HepG2 (cell line): Measurements from ENCODE around the gene HAS3. TPM values are rescaled to one million over a fixed set of nuclear protein-coding genes. Genes with fewer than 3 reads are reported as not detected.

Experiments
- BORCS8-MEF2B ChIP-seq: sonication (generic); formaldehyde crosslinking; IDR thresholded peaks from 2 replicates; pipeline ENCODE4 v1.8.0; 2022; ENCODE audit warnings: mild to moderate bottlenecking, missing genetic modification reagents
- CHD2 ChIP-seq: IDR thresholded peaks from 2 replicates; pipeline ENCODE4 v1.6.1; 2011; ENCODE audit warnings: low read depth, low read length, improper control_type of control experiment
- ETV5 ChIP-seq: IDR thresholded peaks from 2 replicates; pipeline ENCODE4 v1.6.1; 2018; ENCODE audit warnings: missing biosample characterization, missing genetic modification reagents, inconsistent platforms, borderline replicate concordance
- HOXA5 ChIP-seq: sonication (generic); formaldehyde crosslinking; IDR thresholded peaks from 2 replicates; pipeline ENCODE4 v1.4.0; 2020; ENCODE audit warnings: missing genetic modification reagents
- KDM4B ChIP-seq: sonication (generic); formaldehyde crosslinking; IDR thresholded peaks from 2 replicates; pipeline ENCODE4 v1.4.0; 2020; ENCODE audit warnings: missing genetic modification reagents
- KLF12 ChIP-seq: sonication (generic); formaldehyde crosslinking; IDR thresholded peaks from 2 replicates; pipeline ENCODE4 v1.4.0; 2020; ENCODE audit warnings: missing genetic modification reagents, borderline replicate concordance
- LCORL ChIP-seq, 2 experiments: fragments of 450-650 bp in 1 of 2; sonication (generic) in 1 of 2; formaldehyde crosslinking in 1 of 2; IDR thresholded peaks; 2 replicates each; pipeline versions ENCODE4 v1.5.0 to v1.6.1; 2017 to 2020; ENCODE audit warnings: antibody characterized with exemption in 1 of 2, missing genetic modification reagents in 1 of 2
- NR2F6 ChIP-seq, 2 experiments: IDR thresholded peaks; 2 replicates each; pipeline ENCODE4 v1.6.1; 2016; ENCODE audit warnings: antibody characterized with exemption in 1 of 2, mild to moderate bottlenecking in 1 of 2
- PPARG ChIP-seq: conservative IDR thresholded peaks from 2 replicates; pipeline ENCODE4 v1.6.1; 2016; ENCODE audit warnings: missing biosample characterization, missing genetic modification reagents
- SALL2 ChIP-seq: sonication (generic); formaldehyde crosslinking; IDR thresholded peaks from 2 replicates; pipeline ENCODE4 v1.8.1; 2023; ENCODE audit warnings: mild to moderate bottlenecking, missing genetic modification reagents, inconsistent platforms
- ZFY ChIP-seq: sonication (generic); formaldehyde crosslinking; IDR thresholded peaks from 2 replicates; pipeline ENCODE4 v1.4.0; 2020; ENCODE audit warnings: missing genetic modification reagents
- ZNF230 ChIP-seq: sonication (generic); formaldehyde crosslinking; IDR thresholded peaks from 2 replicates; pipeline ENCODE4 v1.4.0; 2020; ENCODE audit warnings: mild to moderate bottlenecking, missing genetic modification reagents
- ZNF282 ChIP-seq: fragments of 450-650 bp; IDR thresholded peaks from 2 replicates; pipeline ENCODE4 v1.6.1; 2018; ENCODE audit not compliant: partially characterized antibody
- ZNF501 ChIP-seq: sonication (generic); formaldehyde crosslinking; IDR thresholded peaks from 2 replicates; pipeline ENCODE4 v1.5.1; 2020; ENCODE audit warnings: mild to moderate bottlenecking, moderate library complexity, missing genetic modification reagents
- polyA plus RNA-seq, 8 experiments: library from polyadenylated mRNA; depleted of rRNA in 3 of 8; stranded (reverse) in 7 of 8; unstranded in 1 of 8; fragments of >200 nt; fragmentation: Illumina TruSeq in 4 of 8; extraction: Trizol in 4 of 8; gene quantifications; 2 replicates each; pipeline versions ENCODE4 v1.2.1 to v1.2.3, GENCODE V29; 2011 to 2016; ENCODE audit warnings: low read depth in 4 of 8, missing spikeins in 1 of 8, mixed read lengths in 1 of 8; ENCODE audit not compliant: insufficient read depth in 1 of 8
- total RNA-seq, 5 experiments: library from RNA; depleted of rRNA; stranded (reverse); fragments of >200 nt; fragmentation: Illumina TruSeq; extraction: Trizol; gene quantifications; 2 replicates each; pipeline ENCODE4 v1.2.3, GENCODE V29; 2016; ENCODE audit warnings: low read depth in 1 of 5
- TF ChIP-seq, protein P1 (sequence below): sonication (generic); formaldehyde crosslinking; IDR thresholded peaks from 2 replicates; pipeline ENCODE4 v1.4.0; 2020; ENCODE audit warnings: missing genetic modification reagents, borderline replicate concordance
- TF ChIP-seq, protein P2 (sequence below): sonication (generic); formaldehyde crosslinking; IDR thresholded peaks from 2 replicates; pipeline ENCODE4 v1.4.0; 2020; ENCODE audit warnings: mild to moderate bottlenecking, low read depth, missing genetic modification reagents
- TF ChIP-seq, protein P3 (sequence below): sonication (generic); formaldehyde crosslinking; IDR thresholded peaks from 2 replicates; pipeline ENCODE4 v1.4.0; 2020; ENCODE audit warnings: missing genetic modification reagents
- TF ChIP-seq, protein P4 (sequence below), 2 experiments: sonication (generic) in 1 of 2; formaldehyde crosslinking in 1 of 2; IDR thresholded peaks; 2 replicates each; pipeline versions ENCODE4 v1.4.0 to v1.6.1; 2018 to 2020; ENCODE audit warnings: missing genetic modification reagents in 2 of 2, borderline replicate concordance in 1 of 2, low read depth in 1 of 2, mild to moderate bottlenecking in 1 of 2, missing biosample characterization in 1 of 2
- TF ChIP-seq, protein P5 (sequence below): sonication (generic); formaldehyde crosslinking; IDR thresholded peaks from 2 replicates; pipeline ENCODE4 v1.4.0; 2020; ENCODE audit warnings: missing genetic modification reagents

Gene HAS3
- total and polyA plus RNA-seq, 2 of the 13 experiments (the other 11 are each of a cell fraction or from before 2014, with no cell fraction given), result 0.04 to 0.30 TPM

DNA sequence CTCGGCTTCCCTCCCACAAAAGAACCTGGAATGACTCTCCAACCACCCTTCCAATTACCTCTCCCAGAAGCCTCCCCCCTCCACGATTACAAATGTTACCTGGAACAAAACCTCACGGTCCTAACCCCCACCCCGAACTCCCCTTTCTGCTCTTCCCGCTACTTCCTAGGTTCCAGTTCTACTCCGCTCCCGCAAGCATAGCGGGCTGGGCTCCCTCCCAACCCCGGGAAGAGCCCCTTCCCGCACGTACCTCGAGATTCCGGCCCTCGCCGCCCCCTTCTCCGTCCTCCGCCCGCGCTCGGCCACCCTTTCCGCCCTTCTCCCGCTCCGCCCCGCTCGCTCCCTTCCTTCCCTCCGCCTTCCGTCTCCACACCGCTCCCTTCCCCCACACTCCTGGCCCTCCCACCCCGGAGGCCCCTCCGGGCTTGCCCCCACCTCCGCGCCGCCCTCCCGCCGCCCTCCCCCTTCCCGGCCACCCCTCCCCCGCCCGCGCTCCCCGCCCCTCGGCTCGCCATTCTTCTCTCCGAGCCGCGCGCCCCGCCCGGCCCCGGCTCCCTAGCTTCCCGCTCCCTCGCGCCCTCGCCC lies 26.5 kb downstream of the HAS3 start (continued):
- TF ChIP-seq SALL2 (no peak), ETV5 (CRISPR knock-in tag) (peak; percentile 61), KDM4B (CRISPR knock-in tag) (peak; percentile 12; the same call in 1 of the 2 replicates), BORCS8-MEF2B (CRISPR knock-in tag) (no peak), ZNF282 (peak; percentile 100), HOXA5 (no peak), ZNF230 (0 out of 2 replicates have a peak, but pooled peaks have one; percentile 2), PPARG (CRISPR knock-in tag) (no peak), KLF12 (CRISPR knock-in tag) (no peak), LCORL (IDR thresholded peaks at IDR 0.05) (no peak), LCORL (CRISPR knock-in tag; IDR thresholded peaks at IDR 0.05) (no peak), ZNF501 (CRISPR knock-in tag) (peak; percentile 10), CHD2 (peak; percentile 65; the same call in 1 of the 2 replicates), ZFY (CRISPR knock-in tag) (no peak), NR2F6 (IDR thresholded peaks at IDR 0.05) (no peak), NR2F6 (CRISPR knock-in tag; IDR thresholded peaks at IDR 0.05) (peak; percentile 47; the same call in 1 of the 2 replicates)
- TF ChIP-seq, protein P1, sequence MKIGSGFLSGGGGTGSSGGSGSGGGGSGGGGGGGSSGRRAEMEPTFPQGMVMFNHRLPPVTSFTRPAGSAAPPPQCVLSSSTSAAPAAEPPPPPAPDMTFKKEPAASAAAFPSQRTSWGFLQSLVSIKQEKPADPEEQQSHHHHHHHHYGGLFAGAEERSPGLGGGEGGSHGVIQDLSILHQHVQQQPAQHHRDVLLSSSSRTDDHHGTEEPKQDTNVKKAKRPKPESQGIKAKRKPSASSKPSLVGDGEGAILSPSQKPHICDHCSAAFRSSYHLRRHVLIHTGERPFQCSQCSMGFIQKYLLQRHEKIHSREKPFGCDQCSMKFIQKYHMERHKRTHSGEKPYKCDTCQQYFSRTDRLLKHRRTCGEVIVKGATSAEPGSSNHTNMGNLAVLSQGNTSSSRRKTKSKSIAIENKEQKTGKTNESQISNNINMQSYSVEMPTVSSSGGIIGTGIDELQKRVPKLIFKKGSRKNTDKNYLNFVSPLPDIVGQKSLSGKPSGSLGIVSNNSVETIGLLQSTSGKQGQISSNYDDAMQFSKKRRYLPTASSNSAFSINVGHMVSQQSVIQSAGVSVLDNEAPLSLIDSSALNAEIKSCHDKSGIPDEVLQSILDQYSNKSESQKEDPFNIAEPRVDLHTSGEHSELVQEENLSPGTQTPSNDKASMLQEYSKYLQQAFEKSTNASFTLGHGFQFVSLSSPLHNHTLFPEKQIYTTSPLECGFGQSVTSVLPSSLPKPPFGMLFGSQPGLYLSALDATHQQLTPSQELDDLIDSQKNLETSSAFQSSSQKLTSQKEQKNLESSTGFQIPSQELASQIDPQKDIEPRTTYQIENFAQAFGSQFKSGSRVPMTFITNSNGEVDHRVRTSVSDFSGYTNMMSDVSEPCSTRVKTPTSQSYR (CRISPR knock-in tag), result peak; percentile 97
- TF ChIP-seq, protein P2, sequence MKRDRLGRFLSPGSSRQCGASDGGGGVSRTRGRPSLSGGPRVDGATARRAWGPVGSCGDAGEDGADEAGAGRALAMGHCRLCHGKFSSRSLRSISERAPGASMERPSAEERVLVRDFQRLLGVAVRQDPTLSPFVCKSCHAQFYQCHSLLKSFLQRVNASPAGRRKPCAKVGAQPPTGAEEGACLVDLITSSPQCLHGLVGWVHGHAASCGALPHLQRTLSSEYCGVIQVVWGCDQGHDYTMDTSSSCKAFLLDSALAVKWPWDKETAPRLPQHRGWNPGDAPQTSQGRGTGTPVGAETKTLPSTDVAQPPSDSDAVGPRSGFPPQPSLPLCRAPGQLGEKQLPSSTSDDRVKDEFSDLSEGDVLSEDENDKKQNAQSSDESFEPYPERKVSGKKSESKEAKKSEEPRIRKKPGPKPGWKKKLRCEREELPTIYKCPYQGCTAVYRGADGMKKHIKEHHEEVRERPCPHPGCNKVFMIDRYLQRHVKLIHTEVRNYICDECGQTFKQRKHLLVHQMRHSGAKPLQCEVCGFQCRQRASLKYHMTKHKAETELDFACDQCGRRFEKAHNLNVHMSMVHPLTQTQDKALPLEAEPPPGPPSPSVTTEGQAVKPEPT (CRISPR knock-in tag), result no peak
- TF ChIP-seq, protein P3, sequence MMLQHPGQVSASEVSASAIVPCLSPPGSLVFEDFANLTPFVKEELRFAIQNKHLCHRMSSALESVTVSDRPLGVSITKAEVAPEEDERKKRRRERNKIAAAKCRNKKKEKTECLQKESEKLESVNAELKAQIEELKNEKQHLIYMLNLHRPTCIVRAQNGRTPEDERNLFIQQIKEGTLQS (CRISPR knock-in tag), result 0 out of 2 replicates have a peak, but pooled peaks have one; percentile 17
- TF ChIP-seq, protein P4, sequence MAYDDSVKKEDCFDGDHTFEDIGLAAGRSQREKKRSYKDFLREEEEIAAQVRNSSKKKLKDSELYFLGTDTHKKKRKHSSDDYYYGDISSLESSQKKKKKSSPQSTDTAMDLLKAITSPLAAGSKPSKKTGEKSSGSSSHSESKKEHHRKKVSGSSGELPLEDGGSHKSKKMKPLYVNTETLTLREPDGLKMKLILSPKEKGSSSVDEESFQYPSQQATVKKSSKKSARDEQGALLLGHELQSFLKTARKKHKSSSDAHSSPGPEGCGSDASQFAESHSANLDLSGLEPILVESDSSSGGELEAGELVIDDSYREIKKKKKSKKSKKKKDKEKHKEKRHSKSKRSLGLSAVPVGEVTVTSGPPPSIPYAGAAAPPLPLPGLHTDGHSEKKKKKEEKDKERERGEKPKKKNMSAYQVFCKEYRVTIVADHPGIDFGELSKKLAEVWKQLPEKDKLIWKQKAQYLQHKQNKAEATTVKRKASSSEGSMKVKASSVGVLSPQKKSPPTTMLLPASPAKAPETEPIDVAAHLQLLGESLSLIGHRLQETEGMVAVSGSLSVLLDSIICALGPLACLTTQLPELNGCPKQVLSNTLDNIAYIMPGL (CRISPR knock-in tag; IDR thresholded peaks at IDR 0.05; ENCODE audit: borderline replicate concordance in 1 of 2, low read depth in 1 of 2), result peak in 1 of 2 experiments; percentile 70; a peak in 2 of 4 replicates
- TF ChIP-seq, protein P5, sequence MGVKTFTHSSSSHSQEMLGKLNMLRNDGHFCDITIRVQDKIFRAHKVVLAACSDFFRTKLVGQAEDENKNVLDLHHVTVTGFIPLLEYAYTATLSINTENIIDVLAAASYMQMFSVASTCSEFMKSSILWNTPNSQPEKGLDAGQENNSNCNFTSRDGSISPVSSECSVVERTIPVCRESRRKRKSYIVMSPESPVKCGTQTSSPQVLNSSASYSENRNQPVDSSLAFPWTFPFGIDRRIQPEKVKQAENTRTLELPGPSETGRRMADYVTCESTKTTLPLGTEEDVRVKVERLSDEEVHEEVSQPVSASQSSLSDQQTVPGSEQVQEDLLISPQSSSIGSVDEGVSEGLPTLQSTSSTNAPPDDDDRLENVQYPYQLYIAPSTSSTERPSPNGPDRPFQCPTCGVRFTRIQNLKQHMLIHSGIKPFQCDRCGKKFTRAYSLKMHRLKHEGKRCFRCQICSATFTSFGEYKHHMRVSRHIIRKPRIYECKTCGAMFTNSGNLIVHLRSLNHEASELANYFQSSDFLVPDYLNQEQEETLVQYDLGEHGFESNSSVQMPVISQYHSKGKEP (CRISPR knock-in tag), result no peak
